ENCODE results near the gene TPSB2. TPM values are rescaled to one million over a fixed set of nuclear protein-coding genes. Genes with fewer than 3 reads are reported as not detected.

TPSB2 gene
- total RNA-seq, 1 experiment from 2014 or later: not detected

GRCh38 chr16:1182950-1183907 is 46.8 kb downstream of the TPSB2 start:
- intact Hi-C loops (cut with micrococcal nuclease): no loop called here
- Histone ChIP-seq H3K9me2 (ENCODE audit: insufficient read depth) (no peaks in the 10 kb centered on the region), H3K4me3 (replicated peaks in 1 of 2; ENCODE audit: low read depth in 1 of 2, low read length in 2 of 2) (no peak overlapping the region), H3K9me3 (ENCODE audit: control insufficient read depth in 1 of 2, insufficient read depth in 1 of 2, low read depth in 1 of 2, low read length in 2 of 2) (no peaks in the 10 kb centered on the region), H3K27me3 (ENCODE audit: insufficient read depth, low read length) (no peaks in the 10 kb centered on the region), H4K20me1 (ENCODE audit: insufficient read depth) (no peaks in the 10 kb centered on the region), H2AFZ (ENCODE audit: low read depth, low read length, poor library complexity, severe bottlenecking) (no peak overlapping the region), H3K4me2 (ENCODE audit: low read length) (peak overlapping the region; percentile 79), H3K27ac (ENCODE audit: low read depth, low read length) (no peak overlapping the region; the same call in 1 of the 2 replicates), H3K79me2 (ENCODE audit: insufficient read depth, low read length) (no peaks in the 10 kb centered on the region; the same call in 1 of the 2 replicates), H3K4me1 (ENCODE audit: control insufficient read depth in 1 of 2, insufficient read depth in 2 of 2, low read length in 2 of 2) (peaks cover 24 to 42% of the 10 kb centered on the region in 2 experiments), H3K9ac (ENCODE audit: low read length) (peak overlapping the region; percentile 53), H3K36me3 (ENCODE audit: control insufficient read depth in 1 of 2, insufficient read depth in 2 of 2, low read length in 2 of 2) (no peaks in the 10 kb centered on the region)
- ChIA-PET POLR2A (no interaction called here), RAD21 (ENCODE audit: low non-redundant PET in 1 of 2, low total read pairs in 2 of 2, uncharacterized antibody in 2 of 2, unreplicated experiment in 2 of 2) (no interaction called here), CTCF (no interaction called here)
- DNase-seq (ENCODE audit: low read depth, low spot score) (no peak), ATAC-seq (no peak)
- no peak for TF ChIP-seq CTCF (IDR thresholded peaks at IDR 0.05 in 2 of 3, conservative IDR thresholded peaks at IDR 0.05 in 1 of 3; ENCODE audit: borderline replicate concordance in 1 of 3, insufficient read depth in 1 of 3, low read depth in 2 of 3, low read length in 2 of 3)
- TF ChIP-seq JUND (IDR thresholded peaks at IDR 0.05): no peak
- TF ChIP-seq ELF1 (IDR thresholded peaks at IDR 0.05; ENCODE audit: borderline replicate concordance, low read depth): no peak
- TF ChIP-seq TCF7L2 (IDR thresholded peaks at IDR 0.05; ENCODE audit: borderline replicate concordance, extremely low read depth, insufficient read depth, insufficient read length): no peak
- no peak for TF ChIP-seq RAD21 (IDR thresholded peaks at IDR 0.05; ENCODE audit: low read depth)
- TF ChIP-seq YY1 (IDR thresholded peaks at IDR 0.05; ENCODE audit: extremely low read depth, insufficient replicate concordance, low read depth, low read length): no peak
- TF ChIP-seq EGR1 (IDR thresholded peaks at IDR 0.05; ENCODE audit: low read depth): no peak
- TF ChIP-seq SRF (IDR thresholded peaks at IDR 0.05; ENCODE audit: low read depth): no peak
- no peak for TF ChIP-seq ZFX (IDR thresholded peaks at IDR 0.05)
- no peak for TF ChIP-seq SIN3A (IDR thresholded peaks at IDR 0.05; ENCODE audit: low read depth)
- no peak for TF ChIP-seq SP1 (IDR thresholded peaks at IDR 0.05; ENCODE audit: low read depth)
- TF ChIP-seq, protein P1, sequence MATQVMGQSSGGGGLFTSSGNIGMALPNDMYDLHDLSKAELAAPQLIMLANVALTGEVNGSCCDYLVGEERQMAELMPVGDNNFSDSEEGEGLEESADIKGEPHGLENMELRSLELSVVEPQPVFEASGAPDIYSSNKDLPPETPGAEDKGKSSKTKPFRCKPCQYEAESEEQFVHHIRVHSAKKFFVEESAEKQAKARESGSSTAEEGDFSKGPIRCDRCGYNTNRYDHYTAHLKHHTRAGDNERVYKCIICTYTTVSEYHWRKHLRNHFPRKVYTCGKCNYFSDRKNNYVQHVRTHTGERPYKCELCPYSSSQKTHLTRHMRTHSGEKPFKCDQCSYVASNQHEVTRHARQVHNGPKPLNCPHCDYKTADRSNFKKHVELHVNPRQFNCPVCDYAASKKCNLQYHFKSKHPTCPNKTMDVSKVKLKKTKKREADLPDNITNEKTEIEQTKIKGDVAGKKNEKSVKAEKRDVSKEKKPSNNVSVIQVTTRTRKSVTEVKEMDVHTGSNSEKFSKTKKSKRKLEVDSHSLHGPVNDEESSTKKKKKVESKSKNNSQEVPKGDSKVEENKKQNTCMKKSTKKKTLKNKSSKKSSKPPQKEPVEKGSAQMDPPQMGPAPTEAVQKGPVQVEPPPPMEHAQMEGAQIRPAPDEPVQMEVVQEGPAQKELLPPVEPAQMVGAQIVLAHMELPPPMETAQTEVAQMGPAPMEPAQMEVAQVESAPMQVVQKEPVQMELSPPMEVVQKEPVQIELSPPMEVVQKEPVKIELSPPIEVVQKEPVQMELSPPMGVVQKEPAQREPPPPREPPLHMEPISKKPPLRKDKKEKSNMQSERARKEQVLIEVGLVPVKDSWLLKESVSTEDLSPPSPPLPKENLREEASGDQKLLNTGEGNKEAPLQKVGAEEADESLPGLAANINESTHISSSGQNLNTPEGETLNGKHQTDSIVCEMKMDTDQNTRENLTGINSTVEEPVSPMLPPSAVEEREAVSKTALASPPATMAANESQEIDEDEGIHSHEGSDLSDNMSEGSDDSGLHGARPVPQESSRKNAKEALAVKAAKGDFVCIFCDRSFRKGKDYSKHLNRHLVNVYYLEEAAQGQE (IDR thresholded peaks at IDR 0.05; ENCODE audit: low read depth): no peak
- TF ChIP-seq, protein P2, sequence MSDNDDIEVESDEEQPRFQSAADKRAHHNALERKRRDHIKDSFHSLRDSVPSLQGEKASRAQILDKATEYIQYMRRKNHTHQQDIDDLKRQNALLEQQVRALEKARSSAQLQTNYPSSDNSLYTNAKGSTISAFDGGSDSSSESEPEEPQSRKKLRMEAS (IDR thresholded peaks at IDR 0.05): no peak
- TF ChIP-seq FOSL1 (IDR thresholded peaks at IDR 0.05; ENCODE audit: low read depth): no peak
- TF ChIP-seq CEBPB (IDR thresholded peaks at IDR 0.05; ENCODE audit: low read depth): no peak
- TF ChIP-seq EZH2phosphoT487 (IDR thresholded peaks at IDR 0.05; ENCODE audit: borderline replicate concordance): no peak
- BruUV-seq (replicated peaks): no TSS peak
